SK-N-SH (cell line): Measurements from ENCODE around the gene CADM1. TPM values are rescaled to one million over a fixed set of nuclear protein-coding genes. Genes with fewer than 3 reads are reported as not detected.

Experiments
- CTCF ChIA-PET: fragments of 300-600, 350-600 bp; formaldehyde crosslinking; extraction: SDS; loops from one replicate; lab custom pipeline; 2021; lab: Yijun Ruan, JAX
- POLR2A ChIA-PET: fragments of 350-600 bp; sonication (Branson Sonifier 250); formaldehyde crosslinking; extraction: SDS; loops from one replicate; lab custom pipeline; 2020; ENCODE audit warnings: antibody characterized with exemption, inconsistent platforms; lab: Yijun Ruan, JAX
- DNase-seq: peaks from one replicate; pipeline ENCODE4 v3.0.0; 2012
- H2AFZ ChIP-seq: fragments of 200-600 bp; sonication (generic); 2 replicates; pipeline ENCODE4 v1.8.1; 2016; ENCODE audit warnings: antibody characterized with exemption, mild to moderate bottlenecking, low read depth
- H3F3A ChIP-seq: fragments of 200-600 bp; sonication (generic); replicated peaks from 2 replicates; pipeline ENCODE3; 2016; ENCODE audit warnings: antibody characterized with exemption, mild to moderate bottlenecking; ENCODE audit not compliant: insufficient read depth
- H3K27ac ChIP-seq, 2 experiments: fragments of 200-500 bp in 1 of 2; fragments of 200-600 bp in 1 of 2; sonication (Bioruptor generic) in 1 of 2; sonication (generic), shearing (Covaris generic) in 1 of 2; 2 replicates each; pipeline versions ENCODE4 v1.5.1 to v1.6.1; 2014 to 2016; ENCODE audit warnings: low read depth in 2 of 2, inconsistent platforms in 1 of 2, low read length in 1 of 2, mild to moderate bottlenecking in 1 of 2, mixed read lengths in 1 of 2
- H3K27me3 ChIP-seq: fragments of 200-600 bp; sonication (generic), shearing (Covaris generic); 2 replicates; pipeline ENCODE4 v1.6.1; 2016; ENCODE audit warnings: mixed run types; ENCODE audit not compliant: insufficient read depth
- H3K36me3 ChIP-seq, 2 experiments: fragments of 200-500 bp in 1 of 2; fragments of 200-600 bp in 1 of 2; sonication (Bioruptor generic) in 1 of 2; sonication (generic) in 1 of 2; replicated peaks in 1 of 2; 2 replicates each; pipeline versions ENCODE3 to v1.5.1; 2014 to 2016; ENCODE audit warnings: low read length in 1 of 2, mild to moderate bottlenecking in 1 of 2; ENCODE audit not compliant: insufficient read depth in 2 of 2, control insufficient read depth in 1 of 2
- H3K4me1 ChIP-seq, 2 experiments: fragments of 200-500 bp in 1 of 2; fragments of 200-600 bp in 1 of 2; sonication (Bioruptor generic) in 1 of 2; sonication (generic), shearing (Covaris generic) in 1 of 2; 2 replicates each; pipeline versions ENCODE4 v1.5.1 to v1.6.1; 2014 to 2016; ENCODE audit warnings: low read depth in 1 of 2, low read length in 1 of 2, mixed run types in 1 of 2; ENCODE audit not compliant: insufficient read depth in 2 of 2, control insufficient read depth in 1 of 2
- H3K4me2 ChIP-seq: fragments of 200-600 bp; sonication (generic), shearing (Covaris generic); 2 replicates; pipeline ENCODE4 v1.6.1; 2017; ENCODE audit warnings: mixed run types
- H3K4me3 ChIP-seq, 2 experiments: fragments of 200-500 bp in 1 of 2; fragments of 200-600 bp in 1 of 2; sonication (Bioruptor generic) in 1 of 2; sonication (generic), shearing (Covaris generic) in 1 of 2; 2 replicates each; pipeline versions ENCODE4 v1.5.1 to v1.8.1; 2014 to 2016; ENCODE audit warnings: low read depth in 2 of 2, inconsistent platforms in 1 of 2, low read length in 1 of 2, mild to moderate bottlenecking in 1 of 2, mixed read lengths in 1 of 2, moderate library complexity in 1 of 2
- H3K79me2 ChIP-seq: fragments of 200-600 bp; sonication (generic); 2 replicates; pipeline ENCODE4 v1.8.1; 2017; ENCODE audit warnings: mild to moderate bottlenecking; ENCODE audit not compliant: insufficient read depth
- H3K9ac ChIP-seq: fragments of 200-600 bp; sonication (generic); 2 replicates; pipeline ENCODE4 v1.6.1; 2017; ENCODE audit warnings: mixed run types
- H3K9me2 ChIP-seq: fragments of 200-600 bp; sonication (generic); 2 replicates; pipeline ENCODE4 v1.6.1; 2017; ENCODE audit warnings: mixed run types
- H3K9me3 ChIP-seq: fragments of 200-600 bp; sonication (generic); 2 replicates; pipeline ENCODE4 v1.6.1; 2017; ENCODE audit warnings: mixed run types, mild to moderate bottlenecking, moderate library complexity
- H4K20me1 ChIP-seq: fragments of 200-600 bp; sonication (generic); 2 replicates; pipeline ENCODE4 v1.6.1; 2017; ENCODE audit warnings: mild to moderate bottlenecking, mixed run types; ENCODE audit not compliant: insufficient read depth
- ELF1 ChIP-seq: IDR thresholded peaks from 2 replicates; pipeline ENCODE4 v1.4.0; 2012
- EP300 ChIP-seq, 2 experiments: IDR thresholded peaks; 2 replicates each; pipeline versions ENCODE4 v1.4.0 to v1.6.1; 2012; ENCODE audit warnings: borderline replicate concordance in 1 of 2, low read depth in 1 of 2, low read length in 1 of 2
- EZH2phosphoT487 ChIP-seq: fragments of 200-600 bp; sonication (generic); IDR thresholded peaks from 2 replicates; pipeline ENCODE4 v1.6.1; 2017; ENCODE audit warnings: low read depth, mixed run types, mild to moderate bottlenecking, antibody characterized with exemption, moderate library complexity, borderline replicate concordance
- FOXM1 ChIP-seq: IDR thresholded peaks from 2 replicates; pipeline ENCODE4 v1.4.0; 2012; ENCODE audit warnings: low read depth, mild to moderate bottlenecking
- GATA2 ChIP-seq: sonication (generic); formaldehyde crosslinking; IDR thresholded peaks from 2 replicates; pipeline ENCODE4 v1.5.0; 2020; ENCODE audit warnings: mild to moderate bottlenecking, missing genetic modification reagents
- IRF3 ChIP-seq: fragments of 150-350 bp; IDR thresholded peaks from 2 replicates; pipeline ENCODE4 v1.6.1; 2016; ENCODE audit warnings: mild to moderate bottlenecking, low read depth, low read length
- JUND ChIP-seq: IDR thresholded peaks from 2 replicates; pipeline ENCODE4 v1.4.0; 2012
- MEF2A ChIP-seq: IDR thresholded peaks from 2 replicates; pipeline ENCODE4 v1.4.0; 2012; ENCODE audit warnings: low read depth, borderline replicate concordance
- MXI1 ChIP-seq: IDR thresholded peaks from 2 replicates; pipeline ENCODE4 v1.6.1; 2012; ENCODE audit warnings: mild to moderate bottlenecking, low read depth, low read length, improper control_type of control experiment
- NFIC ChIP-seq: IDR thresholded peaks from 2 replicates; pipeline ENCODE4 v1.4.0; 2012; ENCODE audit warnings: borderline replicate concordance
- POLR2AphosphoS5 ChIP-seq: IDR thresholded peaks from 2 replicates; pipeline ENCODE4 v1.6.1; 2012; ENCODE audit warnings: low read depth, low read length
- RAD21 ChIP-seq: IDR thresholded peaks from 2 replicates; pipeline ENCODE4 v1.6.1; 2012; ENCODE audit warnings: mild to moderate bottlenecking, low read length
- RCOR1 ChIP-seq: fragments of 150-350 bp; IDR thresholded peaks from 2 replicates; pipeline ENCODE4 v1.6.1; 2017; ENCODE audit warnings: antibody characterized with exemption, low read length
- RFX5 ChIP-seq: IDR thresholded peaks from 2 replicates; pipeline ENCODE4 v1.6.1; 2012; ENCODE audit warnings: mild to moderate bottlenecking, improper control_type of control experiment, low read length
- RXRA ChIP-seq: IDR thresholded peaks from 2 replicates; pipeline ENCODE4 v1.4.0; 2012; ENCODE audit warnings: low read depth, mild to moderate bottlenecking, borderline replicate concordance
- SIN3A ChIP-seq: IDR thresholded peaks from 2 replicates; pipeline ENCODE4 v1.6.1; 2012; ENCODE audit warnings: low read depth, mild to moderate bottlenecking, low read length, moderate library complexity, borderline replicate concordance
- TCF12 ChIP-seq: IDR thresholded peaks from 2 replicates; pipeline ENCODE4 v1.4.0; 2012
- TEAD4 ChIP-seq: IDR thresholded peaks from 2 replicates; pipeline ENCODE4 v1.4.0; 2012; ENCODE audit warnings: mild to moderate bottlenecking, borderline replicate concordance; ENCODE audit not compliant: insufficient read depth
- WGBS: methylation state at CpG from one replicate; pipeline ENCODE4 v1.1.6; 2017; ENCODE audit warnings: low lambda C conversion rate; 5-methylcytosine and 5-hydroxymethylcytosine counted together
- polyA plus RNA-seq, 3 experiments: library from polyadenylated mRNA; depleted of rRNA; stranded (reverse); fragments of >200 nt; gene quantifications; 2 replicates each; pipeline ENCODE4 v1.2.3, GENCODE V29; 2012
- TF ChIP-seq, protein P1 (sequence below): fragments of 150-350 bp; IDR thresholded peaks from 2 replicates; pipeline ENCODE4 v1.6.1; 2017; ENCODE audit warnings: antibody characterized with exemption, low read length, low read depth, borderline replicate concordance

The CADM1 gene
- polyA plus RNA-seq, 1 of the 3 experiments (the other 2 are of a cell fraction), result 7.9 TPM

DNA sequence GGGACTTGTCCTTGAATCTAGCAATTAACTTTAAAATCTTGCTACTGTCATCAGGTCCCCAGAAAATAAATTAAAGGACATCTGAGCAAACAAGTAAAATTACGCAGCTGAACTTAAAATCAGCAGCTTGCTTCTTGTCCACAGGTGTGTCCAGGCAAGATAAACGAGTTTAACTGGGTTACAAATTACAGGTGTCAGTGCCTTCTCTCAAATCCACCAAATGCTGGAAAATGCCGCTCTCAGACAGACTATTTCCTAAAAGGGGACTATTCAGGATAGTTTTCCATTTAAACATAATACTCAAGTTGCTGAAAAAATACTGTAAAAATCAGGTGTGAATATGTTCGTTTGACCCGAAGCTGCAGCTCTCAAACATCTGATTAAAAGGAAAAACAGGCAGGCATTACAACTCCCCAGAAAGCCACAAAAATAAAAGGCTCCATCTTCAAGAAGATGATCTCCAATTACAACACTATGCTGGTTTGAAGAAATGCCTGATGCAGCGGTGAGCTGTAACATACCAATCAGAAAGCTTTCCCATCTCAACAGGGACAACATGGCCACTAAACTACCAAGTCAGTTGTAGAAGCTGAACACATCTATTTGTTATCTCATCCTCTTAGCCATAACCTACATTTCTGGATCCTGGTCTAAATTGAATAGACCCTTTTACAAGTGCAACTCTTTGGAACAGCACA, 82.1 kb downstream of the CADM1 start:
- WGBS, result 60% methylated on average over 6 of the region's 6 CpGs
- H3K36me3 ChIP-seq, result no peaks in the 10 kb centered on the region
- no peak overlapping the region for H3K4me2 ChIP-seq
- H3F3A ChIP-seq, result no peaks in the 10 kb centered on the region
- H3K27me3 ChIP-seq, result no peaks in the 10 kb centered on the region
- ChIA-PET POLR2A (no interaction called here), CTCF (interaction anchor here (1.0 to 1.9 kb wide), 5 partner anchors 8 to 59 kb away, joined by 3 to 5 read pairs (median 4); no protein-coding TSS in a partner anchor)
- H3K4me3 ChIP-seq, result no peak overlapping the region
- no peaks in the 10 kb centered on the region for H3K79me2 ChIP-seq
- no peaks in the 10 kb centered on the region for H3K9me2 ChIP-seq
- no peaks in the 10 kb centered on the region for H4K20me1 ChIP-seq
- peaks cover 0 to 33% of the 10 kb centered on the region in 2 experiments; a peak in 2 of 4 replicates for H3K4me1 ChIP-seq
- no peak overlapping the region for H2AFZ ChIP-seq
- H3K27ac ChIP-seq, result peak overlapping the region in 1 of 2 experiments; percentile 34; a peak in 2 of 4 replicates
- no peak overlapping the region for H3K9ac ChIP-seq
- TF ChIP-seq RFX5, result no peak
- no peak for TF ChIP-seq RAD21
- no peak for TF ChIP-seq POLR2AphosphoS5
- TF ChIP-seq MEF2A, result no peak
- TF ChIP-seq JUND, result no peak
- TF ChIP-seq EP300 (IDR thresholded peaks at IDR 0.05; ENCODE audit: borderline replicate concordance in 1 of 2, low read depth in 1 of 2, low read length in 1 of 2), result no peak
- TF ChIP-seq NFIC, result no peak
- TF ChIP-seq SIN3A, result no peak
- no peak for TF ChIP-seq GATA2 (CRISPR knock-in tag)
- TF ChIP-seq RCOR1, result no peak
- no peak for TF ChIP-seq IRF3
- no peak for TF ChIP-seq TEAD4
- TF ChIP-seq, protein P1, sequence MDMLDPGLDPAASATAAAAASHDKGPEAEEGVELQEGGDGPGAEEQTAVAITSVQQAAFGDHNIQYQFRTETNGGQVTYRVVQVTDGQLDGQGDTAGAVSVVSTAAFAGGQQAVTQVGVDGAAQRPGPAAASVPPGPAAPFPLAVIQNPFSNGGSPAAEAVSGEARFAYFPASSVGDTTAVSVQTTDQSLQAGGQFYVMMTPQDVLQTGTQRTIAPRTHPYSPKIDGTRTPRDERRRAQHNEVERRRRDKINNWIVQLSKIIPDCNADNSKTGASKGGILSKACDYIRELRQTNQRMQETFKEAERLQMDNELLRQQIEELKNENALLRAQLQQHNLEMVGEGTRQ, result no peak
- no peak for DNase-seq
- H3K9me3 ChIP-seq, result no peaks in the 10 kb centered on the region

GRCh38 chr11:115421352-115421991, 82.7 kb downstream of the CADM1 start:
- WGBS, result 60% methylated on average over 9 of the region's 9 CpGs
- CTCF ChIA-PET, result interaction anchor here (0.9 to 1.9 kb wide), 5 partner anchors 9 to 58 kb away, joined by 3 to 5 read pairs (median 4); no protein-coding TSS in a partner anchor
- no peaks in the 10 kb centered on the region for H3K9me2 ChIP-seq
- peak overlapping the region in 1 of 2 experiments; percentile 58; a peak in 2 of 4 replicates for H3K27ac ChIP-seq
- no peak overlapping the region for H2AFZ ChIP-seq
- POLR2A ChIA-PET, result no interaction called here
- H3K79me2 ChIP-seq, result no peaks in the 10 kb centered on the region
- no peak for DNase-seq
- no peaks in the 10 kb centered on the region for H3K27me3 ChIP-seq
- TF ChIP-seq EZH2phosphoT487 (no peak), FOXM1 (no peak), GATA2 (CRISPR knock-in tag) (peak; percentile 72), RCOR1 (peak; percentile 44; the same call in 1 of the 2 replicates), TCF12 (0 out of 2 replicates have a peak, but pooled peaks have one; percentile 29), RAD21 (peak; percentile 8; the same call in 1 of the 2 replicates), ELF1 (no peak), RXRA (no peak), EP300 (IDR thresholded peaks at IDR 0.05; ENCODE audit: borderline replicate concordance in 1 of 2, low read depth in 1 of 2, low read length in 1 of 2) (peak in 1 of 2 experiments; percentile 66; a peak in 1 of 4 replicates), MXI1 (peak; percentile 45; the same call in 1 of the 2 replicates)
- no peaks in the 10 kb centered on the region for H3K36me3 ChIP-seq
- no peaks in the 10 kb centered on the region for H4K20me1 ChIP-seq
- H3F3A ChIP-seq, result no peaks in the 10 kb centered on the region
- H3K4me2 ChIP-seq, result no peak overlapping the region
- no peak overlapping the region for H3K4me3 ChIP-seq
- peaks cover 0 to 37% of the 10 kb centered on the region in 2 experiments; a peak in 2 of 4 replicates for H3K4me1 ChIP-seq
- H3K9ac ChIP-seq, result no peak overlapping the region
- no peaks in the 10 kb centered on the region for H3K9me3 ChIP-seq
